Measurements from ENCODE around the gene ACSL1. TPM values are rescaled to one million over a fixed set of nuclear protein-coding genes. Genes with fewer than 3 reads are reported as not detected.

The ACSL1 gene
- total and polyA plus RNA-seq, 2 donors (not counting 1 experiment from before 2014, with no cell fraction given): 15.4 to 30.1 TPM

- Histone ChIP-seq H2AFZ (ENCODE audit: low read length) (no peak overlapping the region), H3K4me2 (ENCODE audit: extremely low read depth, insufficient read depth, low read length) (no peak overlapping the region), H3K27ac (ENCODE audit: insufficient read depth, low read length) (no peak overlapping the region), H3K4me3 (replicated peaks in 1 of 4; ENCODE audit: control extremely low read depth in 1 of 4, insufficient read depth in 1 of 4, low read depth in 3 of 4, low read length in 4 of 4) (no peak overlapping the region), H3K27me3 (ENCODE audit: control insufficient read depth, insufficient read depth, low read length) (no peaks in the 10 kb centered on the region), H3K79me2 (ENCODE audit: control insufficient read depth, insufficient read depth, low read length) (no peaks in the 10 kb centered on the region), H4K20me1 (ENCODE audit: control insufficient read depth, extremely low read depth, insufficient read depth, low read length) (no peaks in the 10 kb centered on the region), H3K9ac (ENCODE audit: insufficient read depth, low read length) (no peak overlapping the region), H3K9me3 (ENCODE audit: control insufficient read depth, insufficient read depth, low read depth, low read length) (no peaks in the 10 kb centered on the region), H3K4me1 (ENCODE audit: control insufficient read depth, extremely low read depth, insufficient read depth, low read length) (peaks cover 8% of the 10 kb centered on the region), H3K36me3 (ENCODE audit: control insufficient read depth, insufficient read depth, low read length) (no peaks in the 10 kb centered on the region)
- peak in 1 of 2 donors; percentile 69 for DNase-seq (ENCODE audit: low read depth in 2 of 2)
- TF ChIP-seq CTCF (conservative IDR thresholded peaks at IDR 0.05 in 1 of 2, IDR thresholded peaks at IDR 0.05 in 1 of 2; ENCODE audit: low read depth in 1 of 2, low read length in 2 of 2): no peak
Observed at GRCh38 chr4:184750926-184751584, 74.7 kb downstream of the ACSL1 start.

GRCh38 chr4:184748251-184748652 lies 77.5 kb downstream of the ACSL1 start:
- Histone ChIP-seq H4K20me1 (ENCODE audit: control insufficient read depth, extremely low read depth, insufficient read depth, low read length) (no peaks in the 10 kb centered on the region), H3K9me3 (ENCODE audit: control insufficient read depth, insufficient read depth, low read depth, low read length) (no peaks in the 10 kb centered on the region), H2AFZ (ENCODE audit: low read length) (no peak overlapping the region), H3K27me3 (ENCODE audit: control insufficient read depth, insufficient read depth, low read length) (no peaks in the 10 kb centered on the region), H3K27ac (ENCODE audit: insufficient read depth, low read length) (no peak overlapping the region), H3K4me2 (ENCODE audit: extremely low read depth, insufficient read depth, low read length) (no peak overlapping the region), H3K4me3 (replicated peaks in 1 of 4; ENCODE audit: control extremely low read depth in 1 of 4, insufficient read depth in 1 of 4, low read depth in 3 of 4, low read length in 4 of 4) (no peak overlapping the region), H3K9ac (ENCODE audit: insufficient read depth, low read length) (no peak overlapping the region), H3K4me1 (ENCODE audit: control insufficient read depth, extremely low read depth, insufficient read depth, low read length) (peaks cover 8% of the 10 kb centered on the region), H3K36me3 (ENCODE audit: control insufficient read depth, insufficient read depth, low read length) (no peaks in the 10 kb centered on the region), H3K79me2 (ENCODE audit: control insufficient read depth, insufficient read depth, low read length) (no peaks in the 10 kb centered on the region)
- no peak for DNase-seq (ENCODE audit: low read depth in 2 of 2)
- TF ChIP-seq EZH2 (IDR thresholded peaks at IDR 0.05; ENCODE audit: low read length, missing control alignments): no peak

- Histone ChIP-seq H3K27me3 (ENCODE audit: control insufficient read depth, insufficient read depth, low read length) (no peaks in the 10 kb centered on the region), H3K36me3 (ENCODE audit: control insufficient read depth, insufficient read depth, low read length) (no peaks in the 10 kb centered on the region), H4K20me1 (ENCODE audit: control insufficient read depth, extremely low read depth, insufficient read depth, low read length) (no peaks in the 10 kb centered on the region), H3K4me3 (replicated peaks in 1 of 4; ENCODE audit: control extremely low read depth in 1 of 4, insufficient read depth in 1 of 4, low read depth in 3 of 4, low read length in 4 of 4) (no peak overlapping the region), H3K4me2 (ENCODE audit: extremely low read depth, insufficient read depth, low read length) (no peak overlapping the region), H3K79me2 (ENCODE audit: control insufficient read depth, insufficient read depth, low read length) (no peaks in the 10 kb centered on the region), H3K9ac (ENCODE audit: insufficient read depth, low read length) (no peak overlapping the region), H3K9me3 (ENCODE audit: control insufficient read depth, insufficient read depth, low read depth, low read length) (no peaks in the 10 kb centered on the region), H2AFZ (ENCODE audit: low read length) (no peak overlapping the region), H3K27ac (ENCODE audit: insufficient read depth, low read length) (no peak overlapping the region), H3K4me1 (ENCODE audit: control insufficient read depth, extremely low read depth, insufficient read depth, low read length) (peaks cover 8% of the 10 kb centered on the region)
- DNase-seq (ENCODE audit: low read depth in 2 of 2): no peak
- TF ChIP-seq EZH2 (IDR thresholded peaks at IDR 0.05; ENCODE audit: low read length, missing control alignments) (no peak), CTCF (conservative IDR thresholded peaks at IDR 0.05 in 1 of 2, IDR thresholded peaks at IDR 0.05 in 1 of 2; ENCODE audit: low read depth in 1 of 2, low read length in 2 of 2) (no peak)
Observed at GRCh38 chr4:184747034-184747830, 78.5 kb downstream of the ACSL1 start.
